HepG2 (cell line): ENCODE results near the gene CSF1R. TPM values are rescaled to one million over a fixed set of nuclear protein-coding genes. Genes with fewer than 3 reads are reported as not detected.

ENCODE experiments used
- ATAC-seq: fragments of 200-7000 bp; cut with Tn5 transposase; 3 replicates; pipeline ENCODE4 v1.9.1; 2020; ENCODE audit warnings: mild to moderate bottlenecking, moderate library complexity
- BruUV-seq: library from RNA; stranded (reverse); fragments of 400-500 nt; replicated peaks from 2 replicates; lab custom pipeline; 2021; lab: Mats Ljungman, UMichigan
- CTCF ChIA-PET: fragments of 300-600 bp; formaldehyde crosslinking; extraction: SDS; loops from one replicate; lab custom pipeline; 2021; ENCODE audit warnings: low total read pairs, inconsistent platforms, low intra/inter-chr PET ratio; lab: Yijun Ruan, JAX
- POLR2A ChIA-PET: fragments of 350-600 bp; sonication (Branson Sonifier 250); formaldehyde crosslinking; loops from one replicate; lab custom pipeline; 2020; ENCODE audit warnings: antibody characterized with exemption, inconsistent platforms; lab: Yijun Ruan, JAX
- DNase-seq: peaks from one replicate; pipeline ENCODE4 v3.0.0-alpha.2; 2015; ENCODE audit warnings: low spot score
- FAIRE-seq: peaks from 3 replicates; lab custom pipeline; 2011; peaks lifted over from hg19 to GRCh38; lab: Jason Lieb, UNC
- H2AFZ ChIP-seq: one replicate; pipeline ENCODE4 v1.6.1; 2011; ENCODE audit warnings: low read length, inconsistent platforms
- H3K27ac ChIP-seq: fragments of 300-600 bp; 3 replicates; pipeline ENCODE4 v1.8.0; 2011; ENCODE audit warnings: mixed run types, mild to moderate bottlenecking, mixed read lengths, low read length, inconsistent platforms; ENCODE audit not compliant: insufficient read depth; ENCODE audit errors: extremely low read length
- H3K27me3 ChIP-seq, 2 experiments: fragments of 200-600 bp in 1 of 2; 2 replicates in 1 of 2; 3 replicates in 1 of 2; pipeline versions ENCODE4 v1.6.0 to v1.8.0; 2011; ENCODE audit warnings: low read length in 2 of 2, mild to moderate bottlenecking in 2 of 2, moderate library complexity in 2 of 2, inconsistent platforms in 1 of 2; ENCODE audit not compliant: insufficient read depth in 2 of 2, control insufficient read depth in 1 of 2
- H3K36me3 ChIP-seq, 2 experiments: fragments of 200-600 bp in 1 of 2; replicated peaks in 1 of 2; 2 replicates in 1 of 2; 3 replicates in 1 of 2; pipeline versions ENCODE4 v1.5.1 to v1.8.0; 2011; ENCODE audit warnings: low read length in 2 of 2, inconsistent platforms in 1 of 2; ENCODE audit not compliant: insufficient read depth in 2 of 2, control insufficient read depth in 1 of 2
- H3K4me1 ChIP-seq: 2 replicates; pipeline ENCODE4 v1.5.1; 2012; ENCODE audit warnings: low read length, inconsistent platforms; ENCODE audit not compliant: insufficient read depth
- H3K4me2 ChIP-seq: 2 replicates; pipeline ENCODE4 v1.6.0; 2011; ENCODE audit warnings: low read depth, low read length, inconsistent platforms
- H3K4me3 ChIP-seq, 3 experiments: fragments of 200-600 bp in 1 of 3; sonication (generic), shearing (Covaris generic) in 1 of 3; replicated peaks in 1 of 3; 2 replicates each; pipeline ENCODE4 v1.5.1; 2011 to 2016; ENCODE audit warnings: low read length in 3 of 3, inconsistent platforms in 2 of 3, low read depth in 2 of 3, mild to moderate bottlenecking in 2 of 3, control low read depth in 1 of 3, mixed read lengths in 1 of 3; ENCODE audit not compliant: insufficient read depth in 1 of 3
- H3K79me2 ChIP-seq: one replicate; pipeline ENCODE4 v1.6.1; 2011; ENCODE audit warnings: low read length, inconsistent platforms; ENCODE audit not compliant: insufficient read depth
- H3K9ac ChIP-seq: 2 replicates; pipeline ENCODE4 v1.6.0; 2011; ENCODE audit warnings: mild to moderate bottlenecking, low read depth, low read length, inconsistent platforms; ENCODE audit not compliant: insufficient read depth
- H3K9me3 ChIP-seq: 2 replicates; pipeline ENCODE4 v1.5.1; 2012; ENCODE audit warnings: mild to moderate bottlenecking, low read length
- H4K20me1 ChIP-seq: 2 replicates; pipeline ENCODE4 v1.6.0; 2011; ENCODE audit warnings: inconsistent platforms, mild to moderate bottlenecking, low read length, moderate library complexity; ENCODE audit not compliant: insufficient read depth
- BCL6 ChIP-seq: IDR thresholded peaks from 2 replicates; pipeline ENCODE4 v1.6.1; 2016; ENCODE audit warnings: missing genetic modification reagents, missing compliant biosample characterization
- CBX2 ChIP-seq, 2 experiments: fragments of 200-600 bp in 1 of 2; sonication (generic); formaldehyde crosslinking in 1 of 2; IDR thresholded peaks; 2 replicates each; pipeline versions ENCODE4 v1.7.0 to v1.8.1; 2018 to 2022; ENCODE audit warnings: low read depth in 2 of 2, low read length in 1 of 2, mild to moderate bottlenecking in 1 of 2, missing genetic modification reagents in 1 of 2
- EP300 ChIP-seq, 3 experiments: sonication (generic) in 1 of 3; formaldehyde crosslinking in 1 of 3; IDR thresholded peaks; 2 replicates each; pipeline versions ENCODE4 v1.5.1 to v1.6.1; 2011 to 2020; ENCODE audit warnings: low read depth in 2 of 3, low read length in 2 of 3, borderline replicate concordance in 1 of 3, improper control_type of control experiment in 1 of 3, mild to moderate bottlenecking in 1 of 3, missing genetic modification reagents in 1 of 3, moderate library complexity in 1 of 3
- FOXK1 ChIP-seq: sonication (generic); formaldehyde crosslinking; IDR thresholded peaks from 2 replicates; pipeline ENCODE4 v1.4.0; 2020; ENCODE audit warnings: low read depth, missing genetic modification reagents, borderline replicate concordance
- KLF6 ChIP-seq: IDR thresholded peaks from 2 replicates; pipeline ENCODE4 v1.8.0; 2016; ENCODE audit warnings: missing biosample characterization, missing genetic modification reagents
- MED13 ChIP-seq: sonication (generic); formaldehyde crosslinking; IDR thresholded peaks from 2 replicates; pipeline ENCODE4 v1.5.0; 2020; ENCODE audit warnings: missing genetic modification reagents
- MIXL1 ChIP-seq: IDR thresholded peaks from 2 replicates; pipeline ENCODE4 v1.6.1; 2016
- NCOA1 ChIP-seq: sonication (generic); formaldehyde crosslinking; IDR thresholded peaks from 2 replicates; pipeline ENCODE4 v1.9.0; 2021; ENCODE audit warnings: missing genetic modification reagents
- NFATC3 ChIP-seq: sonication (generic); formaldehyde crosslinking; IDR thresholded peaks from 2 replicates; pipeline ENCODE4 v1.5.1; 2020; ENCODE audit warnings: mild to moderate bottlenecking, missing genetic modification reagents
- PHF21A ChIP-seq: sonication (generic); formaldehyde crosslinking; IDR thresholded peaks from 2 replicates; pipeline ENCODE4 v1.5.0; 2020; ENCODE audit warnings: mild to moderate bottlenecking, missing genetic modification reagents
- RNF219 ChIP-seq: sonication (generic); formaldehyde crosslinking; IDR thresholded peaks from 2 replicates; pipeline ENCODE4 v1.5.0; 2020; ENCODE audit warnings: mild to moderate bottlenecking, missing genetic modification reagents
- U2AF1 ChIP-seq: fragments of 200-400 bp; formaldehyde crosslinking; optimal IDR thresholded peaks from 2 replicates; pipeline ENCODE3; 2017; ENCODE audit warnings: mild to moderate bottlenecking, low read depth, low read length
- ZNF263 ChIP-seq: sonication (generic); formaldehyde crosslinking; IDR thresholded peaks from 2 replicates; pipeline ENCODE4 v1.4.0; 2020; ENCODE audit warnings: missing genetic modification reagents
- ZNF562 ChIP-seq: sonication (generic); formaldehyde crosslinking; IDR thresholded peaks from 2 replicates; pipeline ENCODE4 v1.8.0; 2022; ENCODE audit warnings: missing genetic modification reagents, borderline replicate concordance
- ZSCAN25 ChIP-seq: sonication (generic); formaldehyde crosslinking; IDR thresholded peaks from 2 replicates; pipeline ENCODE4 v1.8.0; 2022; ENCODE audit warnings: mild to moderate bottlenecking, missing genetic modification reagents
- WGBS: methylation state at CpG from one replicate; pipeline ENCODE4 v1.1.6; 2017; ENCODE audit warnings: low lambda C conversion rate; 5-methylcytosine and 5-hydroxymethylcytosine counted together
- in situ Hi-C: cut with HindIII; loops from 2 replicates; pipeline ENCODE4 v1.10.0; 2017; ENCODE audit warnings: low pct_unique_long_range_greater_than_20kb; ENCODE audit not compliant: extremely low pct_ligation_motif_present
- intact Hi-C: fragments of 100-400 bp; cut with micrococcal nuclease; formaldehyde crosslinking; loops from one replicate; pipeline ENCODE4 v1.10.0; 2022; ENCODE audit not compliant: unreplicated experiment
- polyA plus RNA-seq, 8 experiments: library from polyadenylated mRNA; depleted of rRNA in 3 of 8; stranded (reverse) in 7 of 8; unstranded in 1 of 8; fragments of >200 nt; fragmentation: Illumina TruSeq in 4 of 8; extraction: Trizol in 4 of 8; gene quantifications; 2 replicates each; pipeline versions ENCODE4 v1.2.1 to v1.2.3, GENCODE V29; 2011 to 2016; ENCODE audit warnings: low read depth in 4 of 8, missing spikeins in 1 of 8, mixed read lengths in 1 of 8; ENCODE audit not compliant: insufficient read depth in 1 of 8
- total RNA-seq, 5 experiments: library from RNA; depleted of rRNA; stranded (reverse); fragments of >200 nt; fragmentation: Illumina TruSeq; extraction: Trizol; gene quantifications; 2 replicates each; pipeline ENCODE4 v1.2.3, GENCODE V29; 2016; ENCODE audit warnings: low read depth in 1 of 5

The CSF1R gene
- total and polyA plus RNA-seq, 2 of the 13 experiments (the other 11 are each of a cell fraction or from before 2014, with no cell fraction given): 0.01 TPM; not detected in 1

GRCh38 chr5:150017226-150018005, 68.9 kb downstream of the CSF1R start:
- in situ Hi-C loops (no loop called here), intact Hi-C loops (no loop called here)
- POLR2A ChIA-PET: interaction anchor here (1.4 kb wide), 1 partner anchor 9 kb away, joined by 6 read pairs; no protein-coding TSS in a partner anchor
- Histone ChIP-seq H3K27ac (no peak overlapping the region), H3K4me3 (no peak overlapping the region), H3K79me2 (peaks cover 4% of the 10 kb centered on the region), H3K9me3 (peaks cover 8% of the 10 kb centered on the region; the same call in 1 of the 2 replicates), H3K36me3 (peaks cover 38 to 83% of the 10 kb centered on the region in 2 experiments), H3K4me1 (peaks cover 22% of the 10 kb centered on the region), H4K20me1 (no peaks in the 10 kb centered on the region), H3K9ac (no peak overlapping the region), H3K4me2 (no peak overlapping the region), H3K27me3 (no peaks in the 10 kb centered on the region), H2AFZ (no peak overlapping the region)
- no peak for DNase-seq
- CTCF ChIA-PET: no interaction called here
- TF ChIP-seq NFATC3 (CRISPR knock-in tag) (no peak), MED13 (CRISPR knock-in tag) (no peak)
- no peak for ATAC-seq
- FAIRE-seq: no peak
- no TSS peak for BruUV-seq
- WGBS: 90% methylated on average over 6 of the region's 6 CpGs

- peaks cover 13% of the 10 kb centered on the region for H3K4me1 ChIP-seq
- H4K20me1 ChIP-seq: no peaks in the 10 kb centered on the region
- H2AFZ ChIP-seq: no peak overlapping the region
- in situ Hi-C loops: no loop called here
- no peak for ATAC-seq
- H3K27ac ChIP-seq: no peak overlapping the region
- H3K27me3 ChIP-seq: no peaks in the 10 kb centered on the region
- no peak overlapping the region for H3K4me2 ChIP-seq
- H3K79me2 ChIP-seq: peaks cover 4% of the 10 kb centered on the region
- POLR2A ChIA-PET: no interaction called here
- H3K36me3 ChIP-seq: peaks cover 36 to 87% of the 10 kb centered on the region in 2 experiments
- H3K9ac ChIP-seq: no peak overlapping the region
- CTCF ChIA-PET: no interaction called here
- H3K9me3 ChIP-seq: peaks cover 8% of the 10 kb centered on the region; the same call in 1 of the 2 replicates
- BruUV-seq: no TSS peak
- no peak overlapping the region for H3K4me3 ChIP-seq
- no peak for DNase-seq
- intact Hi-C loops: no loop called here
- no peak for FAIRE-seq
- TF ChIP-seq EP300 (IDR thresholded peaks at IDR 0.05; ENCODE audit: low read depth in 2 of 2, low read length in 2 of 2) (no peak), EP300 (CRISPR knock-in tag; IDR thresholded peaks at IDR 0.05; ENCODE audit: borderline replicate concordance) (no peak), ZSCAN25 (CRISPR knock-in tag) (no peak), MIXL1 (no peak), KLF6 (CRISPR knock-in tag) (no peak), FOXK1 (no peak), NCOA1 (CRISPR knock-in tag) (no peak), RNF219 (CRISPR knock-in tag) (no peak), ZNF263 (CRISPR knock-in tag) (no peak), U2AF1 (no peak), PHF21A (CRISPR knock-in tag) (no peak), ZNF562 (CRISPR knock-in tag) (no peak), BCL6 (CRISPR knock-in tag) (no peak), CBX2 (IDR thresholded peaks at IDR 0.05; ENCODE audit: low read depth, low read length) (no peak), CBX2 (CRISPR knock-in tag; IDR thresholded peaks at IDR 0.05; ENCODE audit: low read depth) (no peak)
Measured at GRCh38 chr5:150016537-150016936, 69.8 kb downstream of the CSF1R start.
